Fibroblast of skin of right quadriceps (primary cell): ENCODE results near the gene NBPF12.
"Not testable (repeated sequence)": the region's sequence is repeated elsewhere in the genome, so short reads cannot be mapped to it uniquely, and the experiment has no call there.

Source experiments
- DNase-seq: peaks from one replicate; pipeline ENCODE4 v3.0.0-alpha.2; 2013

Gene NBPF12

DNA sequence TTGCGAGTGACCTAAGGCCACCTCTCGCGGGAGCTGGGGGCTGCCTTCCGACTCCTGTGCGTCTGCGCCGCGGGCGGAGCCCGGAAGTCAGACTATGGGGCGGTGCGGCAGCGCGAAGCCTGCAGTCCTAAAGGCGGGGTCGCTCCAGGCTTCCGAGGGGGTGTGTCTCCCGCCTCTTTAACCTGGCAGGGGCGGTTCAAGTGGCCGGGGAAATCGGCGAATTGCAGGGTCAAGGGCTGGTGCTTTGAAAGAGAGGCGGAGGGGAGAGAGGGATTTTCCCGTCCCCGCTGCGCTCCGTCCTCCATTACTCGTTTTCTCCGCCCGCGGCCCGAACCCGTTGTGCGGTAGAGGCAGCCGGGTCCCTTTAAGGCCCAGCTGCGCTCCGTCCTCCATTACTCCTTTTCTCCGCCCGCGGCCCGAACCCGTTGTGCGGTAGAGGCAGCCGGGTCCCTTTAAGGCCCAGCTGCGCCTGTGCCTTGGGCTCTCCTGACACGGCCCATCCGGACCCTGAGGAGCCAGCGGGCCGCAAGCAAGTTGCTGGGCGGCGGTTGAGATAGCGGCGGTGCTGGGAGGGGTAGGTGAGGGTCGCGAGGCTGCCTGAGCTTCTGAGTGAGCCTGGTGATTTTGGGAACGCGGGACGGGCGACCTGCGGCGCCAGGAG, at the start of gene NBPF12:
Gene NBPF12 (plus strand): TSS at position 83 of the 661 bp plus-strand sequence. CDS start 21,820 bp downstream, outside the sequence.
- peak; percentile 76 for DNase-seq

DNA sequence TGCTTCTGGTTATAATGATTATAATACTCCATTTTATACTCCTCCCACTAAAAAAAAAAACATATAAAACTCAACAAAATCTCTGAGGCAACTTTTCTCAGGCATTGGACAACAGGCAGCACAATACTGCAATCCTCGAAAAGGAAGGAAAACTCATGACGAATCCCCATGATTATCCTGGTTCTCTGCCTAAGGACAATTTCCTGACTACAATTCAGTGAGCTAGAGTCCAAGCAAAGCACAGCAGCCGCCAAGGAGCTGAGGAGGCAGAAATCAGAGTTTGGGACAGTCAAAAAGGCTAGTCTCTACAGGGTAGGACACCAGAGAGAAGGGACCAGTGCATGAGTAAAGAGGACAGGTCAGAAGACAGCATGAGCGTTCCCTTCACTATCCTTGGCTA, 46.8 kb upstream of the NBPF12 start:
- not testable (repeated sequence) for DNase-seq

- DNase-seq = not testable (repeated sequence)
Measured at GRCh38 chr1:146892331-146892730, 45.8 kb upstream of the NBPF12 start.

- DNase-seq = not testable (repeated sequence)
Measured at GRCh38 chr1:146907565-146908261, 30.4 kb upstream of the NBPF12 start.

DNA sequence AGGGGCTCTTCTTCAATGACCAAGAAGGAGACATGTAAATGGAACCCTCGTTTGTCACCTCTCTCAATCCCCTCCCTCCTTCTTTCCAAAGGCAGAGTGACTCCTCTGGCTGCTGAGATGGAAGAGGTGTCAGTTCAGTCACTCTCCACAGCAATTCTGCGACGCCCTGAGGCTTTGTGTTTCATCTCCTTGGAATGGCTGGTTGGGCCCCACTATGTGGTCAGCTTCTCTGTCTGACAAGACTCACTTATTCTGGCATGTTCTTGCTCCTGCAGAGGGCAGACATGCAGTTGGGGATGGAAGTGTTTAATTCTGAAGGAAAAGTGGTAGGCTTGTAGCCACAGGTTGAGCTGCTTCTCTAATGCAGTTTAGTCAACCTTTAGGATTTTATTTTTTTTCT, 25.1 kb upstream of the NBPF12 start:
- DNase-seq = peak; percentile 7

- not testable (repeated sequence) for DNase-seq
Measured at GRCh38 chr1:146920811-146921210, 17.3 kb upstream of the NBPF12 start.

GRCh38 chr1:146922614-146923013, 15.5 kb upstream of the NBPF12 start:
- DNase-seq = not testable (repeated sequence)

DNA sequence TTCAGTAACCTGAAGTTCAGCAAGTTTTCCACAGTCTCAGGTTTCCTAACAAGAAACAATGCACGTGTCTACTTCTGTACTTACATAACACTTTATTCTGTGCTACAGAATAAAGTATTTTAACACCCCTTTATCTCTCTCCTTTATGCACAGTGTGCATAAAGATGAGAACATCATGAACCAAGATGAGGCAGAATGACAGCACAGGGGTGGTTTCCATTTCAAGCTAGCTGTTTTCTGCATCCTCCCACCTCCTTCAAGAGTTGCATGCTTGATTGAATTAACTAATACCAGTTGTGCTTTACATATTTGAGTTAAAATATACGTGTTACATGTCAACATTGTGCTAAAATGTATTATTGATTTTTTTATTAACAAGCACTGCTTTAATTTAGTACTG, 14.0 kb upstream of the NBPF12 start:
- not testable (repeated sequence) for DNase-seq

- not testable (repeated sequence) for DNase-seq
Measured at GRCh38 chr1:146926413-146926812, 11.7 kb upstream of the NBPF12 start.

DNA sequence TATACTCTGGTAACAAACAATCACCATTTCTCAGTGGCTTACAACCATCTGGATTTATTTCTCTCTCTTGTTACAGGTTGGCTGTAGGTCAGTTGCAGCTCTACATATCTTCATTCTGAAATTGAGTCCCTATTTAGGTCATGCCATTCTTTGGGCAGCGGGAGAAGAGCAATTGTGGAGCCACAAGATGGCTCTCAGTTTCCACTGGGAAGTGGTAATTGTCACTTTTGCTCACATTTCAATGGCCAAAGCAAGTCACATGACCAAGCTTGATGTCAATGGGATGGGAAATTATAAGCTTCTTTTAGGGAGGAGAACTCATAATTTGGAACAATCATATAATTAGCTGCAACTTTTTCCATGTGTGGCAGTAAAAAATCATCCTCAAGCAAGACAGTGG, 7.9 kb upstream of the NBPF12 start:
- DNase-seq = not testable (repeated sequence)

DNA sequence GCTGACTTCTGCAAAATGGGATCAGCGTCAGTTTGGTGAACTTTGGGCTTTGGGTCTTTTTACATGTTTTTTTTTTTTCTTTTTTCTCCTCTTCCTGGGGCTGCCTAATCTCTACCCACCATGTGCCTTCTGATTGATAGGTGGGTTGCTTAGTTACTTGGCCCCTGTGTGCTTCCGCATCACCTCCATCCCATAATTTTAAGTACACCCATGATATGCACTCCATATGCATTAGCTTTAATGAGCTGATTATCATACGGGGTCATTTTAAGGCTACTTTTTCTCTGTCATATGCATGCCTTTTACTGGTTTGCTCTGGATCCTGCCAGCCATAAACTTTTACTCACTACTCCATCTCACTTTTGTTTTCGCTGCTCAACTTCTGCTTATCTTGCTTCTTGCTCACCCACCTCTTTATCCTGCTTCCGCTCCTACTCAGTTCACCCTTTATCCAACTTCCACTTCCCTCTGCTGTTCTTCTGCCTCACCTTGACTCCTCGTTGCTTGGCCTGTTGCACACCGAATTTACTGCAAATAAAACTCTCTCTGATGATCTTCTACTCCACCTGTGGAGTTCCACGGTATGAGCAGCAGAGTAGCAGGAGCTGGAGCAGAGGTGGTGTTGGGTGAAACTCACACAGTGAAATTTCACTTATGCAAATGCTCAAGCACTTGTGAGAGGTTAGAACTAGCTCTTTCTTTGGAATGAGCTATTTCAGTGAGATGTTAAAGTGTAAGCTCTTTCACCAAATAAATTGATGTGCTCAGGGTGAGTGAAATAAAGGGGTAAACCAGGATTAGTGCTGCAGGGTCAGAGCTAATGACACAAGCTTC, 3.5 kb upstream of the NBPF12 start:
- not testable (repeated sequence) for DNase-seq

- DNase-seq = not testable (repeated sequence)
Measured at GRCh38 chr1:146937462-146937861, 662 bp upstream of the NBPF12 start.

GRCh38 chr1:146938927-146939786, 1.0 kb downstream of the NBPF12 start:
- DNase-seq = peak; percentile 1

DNA sequence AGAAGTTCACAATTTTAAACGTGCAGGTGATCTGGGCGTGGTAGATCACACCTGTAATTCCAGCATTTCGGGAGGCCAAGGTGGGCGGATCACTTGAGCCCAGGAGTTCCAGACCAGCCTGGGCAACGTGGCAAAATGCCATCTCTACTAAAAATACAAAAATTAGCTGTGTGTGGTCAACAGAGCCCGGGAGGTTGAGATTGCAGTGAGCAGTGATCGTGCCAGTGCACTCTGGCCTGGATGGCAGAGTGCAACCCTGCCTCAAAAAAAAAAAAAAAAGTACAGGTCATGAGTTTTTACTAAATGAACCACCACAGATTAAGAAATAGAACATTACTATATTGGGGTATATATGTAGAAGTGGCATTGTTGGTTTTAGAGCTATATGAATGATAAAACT, 2.2 kb downstream of the NBPF12 start:
- DNase-seq = not testable (repeated sequence)

- DNase-seq = not testable (repeated sequence)
Measured at GRCh38 chr1:146943342-146943886, 5.3 kb downstream of the NBPF12 start.

- not testable (repeated sequence) for DNase-seq
Measured at GRCh38 chr1:146948127-146948526, 10.0 kb downstream of the NBPF12 start.

DNA sequence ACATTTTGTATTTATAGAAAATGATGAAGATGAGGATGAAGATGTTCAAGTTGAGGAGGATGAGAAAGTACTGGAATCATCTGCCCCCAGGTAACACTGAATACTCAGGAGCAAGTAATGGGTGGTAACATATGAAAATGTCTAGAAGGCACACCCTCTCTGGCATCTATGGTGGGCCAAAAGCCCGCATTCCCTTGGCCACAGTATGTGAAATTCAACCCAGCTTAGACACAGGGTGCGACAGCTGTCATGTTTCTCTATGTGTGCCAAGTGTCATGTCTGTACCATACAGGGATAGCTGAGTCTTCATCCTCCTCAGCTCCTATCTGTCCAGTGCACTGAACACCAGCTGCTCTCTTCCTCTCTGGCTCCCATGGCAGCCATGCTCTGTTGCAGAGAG, 26.2 kb downstream of the NBPF12 start:
- not testable (repeated sequence) for DNase-seq

GRCh38 chr1:146966351-146966750, 28.2 kb downstream of the NBPF12 start:
- DNase-seq = not testable (repeated sequence)

DNA sequence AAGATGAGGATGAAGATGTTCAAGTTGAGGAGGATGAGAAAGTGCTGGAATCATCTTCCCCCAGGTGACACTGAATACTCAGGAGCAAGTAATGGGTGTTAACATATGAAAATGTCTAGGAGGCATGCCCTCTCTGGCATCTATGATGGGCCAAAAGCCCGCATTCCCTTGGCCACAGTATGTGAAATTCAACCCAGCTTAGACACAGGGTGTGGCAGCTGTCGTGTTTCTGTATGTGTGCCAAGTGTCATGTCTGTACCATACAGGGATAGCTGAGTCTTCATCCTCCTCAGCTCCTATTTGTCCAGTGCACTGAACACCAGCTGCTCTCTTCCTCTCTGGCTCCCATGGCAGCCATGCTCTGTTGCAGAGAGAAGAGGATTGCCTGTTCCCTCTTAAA, 32.5 kb downstream of the NBPF12 start:
- DNase-seq = not testable (repeated sequence)

DNA sequence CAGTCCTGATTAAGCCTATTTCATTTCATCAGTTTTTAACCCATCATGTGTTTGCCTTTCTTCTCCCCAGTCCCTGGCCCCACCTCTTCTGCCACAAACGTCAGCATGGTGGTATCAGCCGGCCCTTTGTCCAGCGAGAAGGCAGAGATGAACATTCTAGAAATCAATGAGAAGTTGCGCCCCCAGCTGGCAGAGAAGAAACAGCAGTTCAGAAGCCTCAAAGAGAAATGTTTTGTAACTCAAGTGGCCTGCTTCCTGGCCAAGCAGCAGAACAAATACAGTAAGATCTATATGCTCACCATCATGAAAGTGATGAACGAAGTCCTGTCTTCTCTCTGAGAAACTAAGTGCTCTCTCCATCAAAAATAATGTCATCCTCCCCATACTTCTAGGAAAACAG, 34.6 kb downstream of the NBPF12 start:
- not testable (repeated sequence) for DNase-seq

DNA sequence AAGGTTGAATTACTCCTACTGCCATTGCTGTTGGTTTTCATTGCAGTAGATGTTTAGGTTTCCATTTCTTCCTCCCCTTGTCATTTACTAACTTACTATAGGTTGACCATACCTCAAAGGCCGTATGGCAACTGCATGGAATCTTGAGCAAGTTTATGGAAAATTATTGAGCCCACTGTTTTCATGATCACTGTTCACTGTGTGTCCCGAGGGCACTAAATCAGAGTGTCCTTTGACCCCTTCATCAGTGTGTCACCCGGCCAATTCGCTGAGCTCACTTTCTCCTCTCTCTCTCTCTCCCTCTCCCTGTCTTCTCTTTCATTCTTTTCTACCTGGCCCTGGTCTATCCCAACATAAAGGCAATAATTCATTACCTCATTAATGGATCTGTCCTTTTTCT, 47.7 kb downstream of the NBPF12 start:
- not testable (repeated sequence) for DNase-seq

DNA sequence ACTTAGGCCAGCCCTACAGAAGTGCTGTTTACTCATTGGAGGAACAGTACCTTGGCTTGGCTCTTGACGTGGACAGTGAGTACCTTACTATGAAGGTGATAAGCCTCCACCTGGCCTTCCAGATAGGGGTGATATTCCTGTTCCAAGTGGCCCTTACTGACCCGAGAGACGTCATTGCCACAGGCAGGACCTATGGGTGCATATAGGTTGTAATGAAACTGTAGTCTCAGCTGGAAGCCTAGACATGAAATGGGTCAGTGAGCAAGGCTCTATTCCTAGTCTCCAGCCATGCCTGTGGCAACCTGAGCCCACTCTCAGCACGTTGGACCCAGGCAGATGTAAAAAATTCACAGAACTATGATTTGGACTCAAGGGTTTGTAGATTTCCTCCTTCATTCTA, 48.3 kb downstream of the NBPF12 start:
- DNase-seq = not testable (repeated sequence)
